GM19099 (cell line): Measurements from ENCODE around the gene FOXB2.

Experiments
- POLR2A ChIP-seq: IDR thresholded peaks from 3 replicates; pipeline ENCODE4 v1.6.1; 2011; ENCODE audit warnings: low read depth; ENCODE audit not compliant: insufficient read length; ENCODE audit errors: extremely low read depth

FOXB2 gene

DNA sequence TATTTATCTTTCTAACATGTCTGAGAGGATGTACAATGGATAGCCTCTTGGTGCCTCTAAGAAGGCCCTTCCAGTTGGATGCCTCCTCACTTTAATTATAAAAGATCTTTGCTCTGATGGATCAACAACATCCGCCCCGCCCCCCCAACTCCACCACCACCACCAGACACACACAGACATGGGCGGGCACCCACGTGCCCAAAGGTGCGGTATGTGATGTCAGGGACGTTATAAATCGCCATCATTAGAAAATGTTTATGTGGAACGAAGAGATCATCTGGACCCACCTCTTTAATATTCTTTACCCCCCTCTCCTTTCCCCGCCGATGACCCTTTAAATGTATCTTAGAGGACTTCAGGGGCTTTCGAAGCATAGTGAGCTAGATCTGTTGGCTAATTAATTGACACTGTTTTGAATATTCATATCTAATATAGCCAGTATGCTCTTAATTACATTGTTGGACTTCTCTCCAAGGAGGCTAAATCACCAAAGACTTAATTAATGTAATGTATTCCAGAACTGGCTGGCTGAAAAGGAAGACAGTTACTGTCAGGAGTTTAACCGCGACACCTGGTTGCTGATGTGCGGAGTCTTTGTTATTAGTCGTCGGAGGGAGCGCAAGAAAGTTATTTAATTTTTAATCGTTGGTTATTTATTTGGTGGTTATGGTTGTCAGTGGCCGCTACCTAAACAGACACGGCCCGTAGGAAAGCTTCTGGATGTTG is 6.1 kb upstream of the FOXB2 start:
- no peak for TF ChIP-seq POLR2A

DNA sequence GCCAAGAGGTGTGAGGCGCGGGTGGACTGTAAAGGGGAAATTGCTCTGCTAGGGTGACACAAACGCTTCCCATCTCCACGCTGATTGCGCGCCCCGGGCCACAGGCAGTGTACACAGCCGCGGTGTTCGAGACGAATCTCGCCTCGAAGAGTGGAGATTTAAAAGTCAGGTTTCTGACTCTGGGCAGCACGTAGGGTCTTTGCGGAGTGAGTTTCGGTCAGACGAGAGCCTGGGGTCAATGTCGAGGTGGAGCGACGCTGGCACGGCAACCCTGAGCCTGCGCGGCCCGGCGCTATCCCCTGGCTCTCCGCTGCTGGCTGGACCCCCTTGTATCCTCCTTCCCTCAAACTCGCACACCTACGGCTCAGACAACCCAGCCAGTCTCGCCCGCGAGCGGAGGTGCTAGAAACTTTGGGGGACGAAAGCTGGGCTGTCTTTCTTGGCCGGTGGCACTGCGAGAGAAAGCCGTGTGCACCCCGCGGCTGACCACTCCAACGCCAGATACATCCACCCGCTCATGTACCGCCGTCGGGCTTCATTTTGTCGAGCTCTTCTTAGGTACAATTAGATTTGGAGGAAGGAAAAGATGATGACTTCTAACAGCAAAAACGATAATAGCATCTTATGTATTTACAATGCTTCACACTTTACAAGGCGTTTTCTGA is 5.4 kb upstream of the FOXB2 start:
- TF ChIP-seq POLR2A: no peak

DNA sequence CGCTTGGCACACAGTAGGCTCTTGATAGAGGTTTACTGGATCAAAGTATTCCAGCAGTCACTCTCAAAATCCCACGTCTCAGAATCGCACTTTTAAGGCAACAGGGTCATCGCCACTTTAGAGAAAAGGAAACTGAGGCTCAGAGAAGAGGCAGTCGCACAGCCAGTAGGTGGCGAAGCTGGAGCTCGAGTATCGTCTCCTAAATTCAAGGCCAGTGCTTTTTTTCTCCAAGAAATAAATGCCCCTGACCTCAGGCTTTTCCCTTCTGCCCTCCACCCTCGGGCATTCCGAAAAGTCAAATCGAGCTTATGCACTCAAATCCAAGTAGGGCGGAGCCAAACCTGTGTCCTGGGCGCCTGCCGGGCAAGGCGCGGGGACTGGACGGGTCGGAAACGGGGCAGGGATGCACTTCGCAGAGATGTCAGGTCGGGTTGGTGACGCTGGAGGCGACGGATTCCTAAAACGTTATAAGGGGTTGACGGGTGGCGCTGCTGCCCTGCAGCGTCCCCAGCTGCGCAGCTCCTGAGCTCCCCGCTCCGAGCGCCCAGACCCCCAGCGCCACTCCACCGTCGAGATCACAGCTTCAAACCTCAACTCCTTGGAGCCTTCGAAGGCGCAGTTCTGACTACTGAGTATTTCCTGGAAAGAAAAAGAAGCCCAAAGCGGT is 4.7 kb upstream of the FOXB2 start:
- TF ChIP-seq POLR2A: no peak

DNA sequence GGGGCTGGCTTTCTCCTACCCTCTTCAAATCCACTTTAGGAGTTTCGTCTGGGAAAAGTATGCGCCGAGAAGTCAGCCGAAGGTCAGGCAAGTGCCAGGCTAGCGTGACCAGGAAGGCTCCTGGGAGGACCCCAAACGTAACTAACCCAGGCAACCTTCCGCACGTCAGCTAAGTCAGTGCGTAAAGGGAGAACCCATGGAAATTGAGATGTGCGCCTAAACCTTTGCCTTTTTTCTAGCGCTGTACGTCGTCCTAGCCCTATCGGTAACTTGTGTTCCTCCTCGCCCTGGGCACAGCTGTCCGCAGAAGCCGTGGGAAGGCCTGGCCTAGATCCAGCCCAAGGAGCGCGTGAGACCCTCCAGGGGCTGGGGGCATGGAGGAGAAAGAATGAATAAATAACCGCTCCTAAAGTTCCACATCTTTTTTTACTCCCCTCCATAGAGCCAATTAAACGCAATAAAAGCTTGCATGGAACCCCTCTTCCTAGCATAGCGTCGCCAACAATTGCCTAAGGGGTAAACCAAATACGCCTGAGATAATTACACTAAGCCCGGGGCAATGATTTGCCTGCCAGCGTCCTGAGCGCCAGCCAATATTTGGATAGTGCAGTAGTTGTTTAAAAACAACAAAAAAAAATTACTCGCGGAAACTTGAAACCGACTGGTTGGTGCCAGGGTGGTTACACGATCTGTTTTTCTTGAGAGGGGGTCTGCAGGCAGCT is 4.0 kb upstream of the FOXB2 start:
- TF ChIP-seq POLR2A: no peak

DNA sequence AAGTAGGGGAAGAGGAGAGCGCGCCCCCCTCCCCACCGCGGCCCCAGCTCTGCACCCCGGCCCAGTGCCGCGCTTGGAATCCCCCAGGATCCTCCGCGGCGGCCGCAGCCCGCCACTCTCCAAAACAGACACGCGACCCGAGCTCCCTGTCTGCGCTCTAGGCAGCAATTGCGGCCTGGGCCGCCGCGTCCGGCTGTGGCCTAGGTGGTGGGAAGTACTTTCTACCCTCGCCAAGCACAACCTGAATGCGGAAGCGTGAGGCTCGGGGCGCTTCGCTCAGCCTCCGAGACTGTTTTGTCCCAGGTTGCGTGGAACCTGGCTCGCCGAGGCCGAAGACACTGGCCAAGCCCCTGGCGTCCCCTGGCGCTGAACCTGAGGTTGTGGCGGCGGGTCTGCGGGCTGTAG is 3.3 kb upstream of the FOXB2 start:
- TF ChIP-seq POLR2A: no peak

DNA sequence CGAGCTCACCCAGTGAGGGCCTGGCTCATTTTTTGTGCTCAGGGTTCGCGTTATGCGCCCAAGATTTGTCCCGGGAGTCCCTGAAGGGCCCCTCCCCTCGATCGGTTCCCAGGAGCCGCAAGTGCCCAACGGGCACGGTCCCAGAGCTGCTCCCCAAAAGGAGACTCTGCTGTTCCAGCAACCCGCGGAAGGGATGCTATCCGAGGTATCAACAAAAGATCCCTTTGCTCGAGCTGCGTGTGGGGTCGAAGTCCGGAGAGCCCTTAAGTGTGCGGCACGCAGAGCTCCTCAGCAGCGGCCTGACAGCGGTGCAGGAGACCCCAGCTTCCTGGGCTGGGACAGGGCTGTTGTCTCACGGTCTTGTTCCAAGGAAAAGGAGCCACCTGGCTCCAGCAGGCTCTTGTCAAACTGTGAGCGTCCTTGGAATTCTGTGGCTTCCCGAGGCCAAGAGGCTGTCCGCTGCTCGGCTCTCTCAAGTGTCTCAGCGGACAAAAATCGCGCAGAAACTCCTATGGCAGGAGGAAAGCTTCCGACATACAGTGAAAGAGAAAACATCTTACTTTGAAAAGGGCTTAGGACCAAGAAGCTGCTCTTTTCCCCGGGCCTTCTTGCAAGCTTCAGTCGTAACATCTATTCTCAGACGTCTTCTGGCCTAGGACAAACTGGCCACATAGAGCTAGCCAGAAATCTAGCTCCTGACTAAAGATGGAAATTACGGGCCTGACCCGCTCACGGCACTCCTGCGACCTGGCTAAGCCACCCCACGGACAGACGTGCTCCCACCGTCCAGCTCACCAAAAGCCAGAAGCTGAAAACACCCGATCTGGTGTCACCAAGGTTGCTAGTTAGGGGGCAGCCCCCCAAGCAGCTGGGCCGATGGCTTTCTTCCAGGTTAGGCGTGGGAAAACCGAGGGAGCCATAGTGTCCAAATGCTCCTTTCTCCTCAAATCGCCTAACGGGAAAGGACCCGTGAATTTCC is 2.6 kb upstream of the FOXB2 start:
- no peak for TF ChIP-seq POLR2A

DNA sequence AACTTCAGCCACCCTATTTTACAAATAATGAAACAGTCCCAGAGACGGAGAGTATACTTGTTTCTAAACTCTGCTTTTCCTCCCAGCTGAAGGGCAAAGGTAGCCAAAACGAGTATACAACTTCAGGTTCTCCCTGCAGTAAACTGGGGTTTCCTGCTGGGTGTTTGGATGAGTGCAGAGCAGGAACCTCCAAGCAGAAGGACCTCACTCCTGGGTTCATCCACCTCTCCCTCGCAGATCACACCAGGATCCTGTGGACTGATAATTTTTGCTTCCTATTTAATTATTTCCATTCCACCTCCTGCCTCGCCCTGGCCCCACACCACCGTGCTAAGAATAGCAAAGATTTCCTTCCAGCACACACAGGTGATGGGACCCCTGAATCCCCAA is 2.0 kb upstream of the FOXB2 start:
- TF ChIP-seq POLR2A: no peak

DNA sequence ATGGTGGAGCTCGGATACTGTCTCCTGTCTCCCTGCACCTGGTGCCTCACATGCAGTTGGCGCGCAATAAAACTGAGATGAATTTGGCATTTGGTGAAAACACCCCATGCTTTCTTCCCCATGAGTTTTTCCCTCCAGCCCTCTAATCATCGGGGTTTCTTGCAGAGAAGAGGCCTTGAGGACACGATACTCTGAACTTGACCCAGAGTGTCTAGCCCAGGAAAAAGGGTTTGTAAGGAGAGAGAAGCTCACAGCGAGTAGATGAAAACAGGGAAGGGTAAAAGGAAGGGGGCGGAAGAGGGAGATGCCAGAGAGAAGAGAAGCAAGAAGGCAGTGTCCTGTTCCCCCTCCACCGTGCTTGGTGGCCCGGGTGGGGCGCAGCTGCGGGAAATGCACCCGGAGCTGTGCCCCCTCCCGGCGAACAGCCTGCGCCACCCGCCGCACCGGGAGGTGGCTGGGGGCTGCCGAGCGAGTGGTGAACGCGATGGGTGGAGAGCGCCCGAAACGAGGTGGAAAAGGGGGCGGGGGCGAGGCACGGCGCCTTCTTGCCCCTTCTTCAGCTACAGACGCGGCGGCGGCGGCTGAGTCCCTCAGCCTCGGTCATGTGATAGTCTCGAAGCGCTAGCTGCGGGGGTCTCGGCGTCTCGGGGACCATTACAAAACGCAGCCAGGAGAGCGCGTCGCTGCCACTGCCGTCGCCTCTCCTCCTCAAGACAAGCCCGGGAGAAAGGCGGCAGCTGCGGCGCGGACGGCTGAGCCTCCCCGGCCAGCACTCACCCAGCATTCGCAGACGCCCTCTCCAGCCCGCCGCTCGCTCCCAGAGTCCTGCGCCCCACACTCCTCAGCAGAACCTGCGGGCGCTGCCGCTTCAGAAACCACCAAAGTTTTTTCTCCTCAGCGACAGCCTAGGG is 1.1 kb upstream of the FOXB2 start:
- no peak for TF ChIP-seq POLR2A

DNA sequence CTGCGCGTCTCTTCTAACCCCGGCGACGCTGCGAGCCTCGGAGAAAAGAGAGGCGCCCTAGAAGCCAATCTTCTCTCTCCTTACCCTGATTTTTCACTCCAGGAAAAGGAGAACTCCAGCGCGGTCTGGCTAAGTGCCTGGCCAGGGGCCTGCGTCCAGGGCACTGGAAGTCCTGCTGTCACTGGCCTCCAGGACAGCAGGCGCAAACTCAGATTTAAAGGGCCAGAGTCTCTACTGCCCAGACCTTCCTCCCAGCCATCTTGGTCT is 553 bp upstream of the FOXB2 start:
- no peak for TF ChIP-seq POLR2A

DNA sequence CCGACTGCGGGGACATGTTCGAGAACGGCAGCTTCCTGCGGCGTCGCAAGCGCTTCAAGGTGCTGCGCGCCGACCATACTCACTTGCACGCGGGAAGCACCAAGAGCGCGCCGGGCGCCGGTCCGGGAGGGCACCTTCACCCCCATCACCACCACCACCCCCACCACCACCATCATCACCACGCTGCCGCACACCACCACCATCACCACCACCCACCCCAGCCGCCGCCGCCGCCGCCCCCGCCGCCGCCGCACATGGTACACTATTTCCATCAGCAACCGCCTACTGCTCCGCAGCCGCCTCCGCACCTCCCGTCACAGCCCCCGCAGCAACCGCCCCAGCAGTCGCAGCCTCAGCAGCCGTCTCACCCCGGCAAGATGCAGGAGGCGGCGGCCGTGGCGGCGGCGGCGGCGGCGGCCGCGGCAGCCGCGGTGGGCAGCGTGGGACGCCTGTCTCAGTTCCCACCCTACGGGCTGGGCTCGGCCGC is 514 bp downstream of the FOXB2 start:
- no peak for TF ChIP-seq POLR2A

DNA sequence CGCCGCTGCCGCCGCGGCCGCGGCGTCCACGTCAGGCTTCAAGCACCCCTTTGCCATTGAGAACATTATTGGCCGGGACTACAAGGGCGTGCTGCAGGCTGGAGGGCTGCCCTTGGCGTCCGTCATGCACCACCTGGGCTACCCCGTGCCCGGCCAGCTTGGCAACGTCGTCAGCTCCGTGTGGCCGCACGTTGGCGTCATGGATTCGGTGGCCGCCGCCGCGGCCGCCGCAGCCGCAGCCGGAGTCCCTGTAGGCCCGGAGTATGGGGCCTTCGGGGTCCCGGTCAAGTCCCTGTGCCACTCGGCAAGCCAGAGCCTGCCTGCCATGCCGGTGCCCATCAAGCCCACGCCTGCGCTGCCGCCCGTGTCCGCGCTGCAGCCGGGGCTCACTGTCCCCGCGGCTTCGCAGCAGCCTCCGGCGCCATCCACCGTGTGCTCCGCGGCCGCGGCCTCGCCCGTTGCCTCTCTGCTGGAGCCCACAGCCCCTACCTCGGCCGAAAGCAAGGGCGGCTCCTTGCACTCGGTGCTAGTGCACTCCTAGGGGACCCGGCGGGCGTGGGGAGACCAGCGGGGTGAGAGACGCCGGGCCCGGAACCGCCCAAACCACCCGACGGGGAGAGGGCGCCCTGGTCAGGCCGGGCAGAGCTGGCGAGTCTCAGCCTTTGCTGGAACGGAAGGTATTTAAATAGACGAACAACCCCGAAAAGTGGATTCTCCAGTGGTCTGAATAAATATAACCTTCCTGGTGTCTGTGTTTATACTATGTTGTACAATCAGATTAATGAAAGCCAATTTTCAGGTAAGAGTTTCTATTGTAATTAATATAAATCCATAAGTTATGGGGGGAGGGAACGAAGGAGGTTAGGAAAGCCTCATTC is 1.2 kb downstream of the FOXB2 start:
- TF ChIP-seq POLR2A: no peak

DNA sequence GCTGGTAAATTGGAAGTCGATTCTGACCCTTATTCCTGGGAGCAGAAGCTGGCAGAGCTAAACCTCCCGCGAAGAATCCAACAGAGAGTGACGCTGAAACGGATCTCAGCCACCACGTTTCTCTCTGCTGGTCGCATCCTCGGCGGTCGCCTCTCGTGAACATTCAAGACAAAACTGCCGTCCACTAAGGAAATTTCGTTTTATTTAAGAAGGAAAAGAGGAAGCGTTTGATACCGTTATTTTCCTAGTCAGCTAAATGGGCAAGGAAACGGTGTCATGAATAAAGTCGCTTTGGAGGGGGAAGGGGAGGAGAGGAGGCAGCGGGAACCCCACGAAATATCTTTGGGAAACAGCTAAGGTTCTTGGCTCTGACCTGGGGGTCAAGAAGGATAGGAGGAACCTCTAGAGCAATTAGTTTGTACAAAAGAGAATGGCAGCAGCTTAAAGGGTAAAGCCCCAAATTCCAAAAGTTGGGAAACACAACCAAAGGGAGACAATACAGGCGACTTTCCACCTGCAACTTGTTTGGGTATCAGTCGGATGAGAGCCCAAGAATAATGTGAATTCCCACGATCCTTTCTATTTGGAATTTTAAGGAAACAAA is 1.9 kb downstream of the FOXB2 start:
- TF ChIP-seq POLR2A: no peak

DNA sequence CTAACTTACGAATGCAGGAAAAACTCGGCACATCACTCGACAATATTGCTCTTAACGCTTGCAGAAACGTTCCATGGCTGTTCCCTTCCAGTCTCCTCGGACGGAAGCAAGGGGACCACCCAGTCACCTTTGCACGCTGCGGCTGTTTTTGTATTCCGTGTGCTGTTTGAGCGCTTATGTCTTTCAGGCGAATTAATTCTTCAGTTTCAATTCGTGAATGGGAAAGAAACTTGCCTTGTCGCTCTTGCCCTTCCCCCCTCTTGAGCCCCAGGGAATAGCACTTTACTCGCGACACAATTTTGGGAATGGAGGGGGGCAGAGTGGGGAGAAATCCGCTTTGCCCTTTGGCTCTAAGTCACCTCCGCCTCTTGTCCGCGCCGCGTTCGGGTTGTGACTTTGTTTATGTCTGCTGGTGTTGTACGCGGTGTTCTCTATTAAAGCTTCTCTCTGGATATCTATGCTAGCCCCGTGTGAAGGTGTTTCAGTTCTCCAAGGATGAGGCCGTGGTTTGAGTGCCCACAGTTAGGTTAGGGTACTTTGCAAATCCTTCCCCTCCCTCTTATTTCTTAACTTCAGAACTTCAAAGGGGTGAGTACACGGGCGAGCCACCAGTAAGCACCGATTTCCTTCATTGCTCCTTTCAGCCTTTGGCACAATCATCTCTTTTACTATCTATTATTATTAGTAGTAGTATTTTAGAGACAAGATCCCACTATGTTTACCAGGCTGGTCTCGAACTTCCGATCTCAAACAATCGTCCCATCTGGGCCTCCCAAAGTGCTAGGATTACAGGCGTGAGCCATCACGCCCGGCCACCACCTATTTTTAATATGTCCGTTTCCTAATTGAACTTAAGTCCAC is 2.7 kb downstream of the FOXB2 start:
- TF ChIP-seq POLR2A: no peak
